Peyer's patch (tissue), 4 donors: ENCODE results near the gene SLC6A3.

Source experiments
- POLR2A ChIP-seq, 2 donors: fragments of 450-650 bp; IDR thresholded peaks; one replicate each; pipeline ENCODE4 v1.5.1; 2017; ENCODE audit warnings: antibody characterized with exemption in 2 of 2, mild to moderate bottlenecking in 2 of 2, moderate library complexity in 2 of 2
- TF ChIP-seq, protein P1 (sequence below), 6 experiments: fragments of 450-650 bp in 4 of 6; fragments of 200-600 bp in 2 of 6; sonication (generic) in 1 of 6; IDR thresholded peaks; one replicate each; pipeline ENCODE4 v1.5.1; 2017 to 2019; ENCODE audit warnings: antibody characterized with exemption in 6 of 6, mild to moderate bottlenecking in 3 of 6, moderate library complexity in 1 of 6

DNA sequence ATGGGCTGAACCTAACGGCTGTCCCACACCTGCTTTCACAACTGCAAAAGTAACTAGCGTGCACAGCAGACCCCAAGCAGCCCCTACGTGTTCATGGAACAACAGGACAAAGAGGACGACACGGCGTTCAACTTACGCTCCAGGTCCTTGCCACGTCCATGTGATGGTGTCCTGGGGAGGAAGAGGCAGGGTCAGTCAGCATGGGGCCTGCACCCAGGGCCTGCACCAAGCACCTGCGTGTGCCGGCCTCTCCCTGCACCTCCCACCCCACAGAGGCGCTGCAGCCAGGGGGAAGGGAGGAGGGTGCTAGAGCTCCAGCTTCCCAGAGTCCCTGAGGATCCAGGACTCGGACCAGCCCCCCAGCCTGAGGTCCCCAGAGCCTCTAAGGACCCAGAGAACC lies 35.6 kb upstream of the SLC6A3 start:
- TF ChIP-seq, protein P1, sequence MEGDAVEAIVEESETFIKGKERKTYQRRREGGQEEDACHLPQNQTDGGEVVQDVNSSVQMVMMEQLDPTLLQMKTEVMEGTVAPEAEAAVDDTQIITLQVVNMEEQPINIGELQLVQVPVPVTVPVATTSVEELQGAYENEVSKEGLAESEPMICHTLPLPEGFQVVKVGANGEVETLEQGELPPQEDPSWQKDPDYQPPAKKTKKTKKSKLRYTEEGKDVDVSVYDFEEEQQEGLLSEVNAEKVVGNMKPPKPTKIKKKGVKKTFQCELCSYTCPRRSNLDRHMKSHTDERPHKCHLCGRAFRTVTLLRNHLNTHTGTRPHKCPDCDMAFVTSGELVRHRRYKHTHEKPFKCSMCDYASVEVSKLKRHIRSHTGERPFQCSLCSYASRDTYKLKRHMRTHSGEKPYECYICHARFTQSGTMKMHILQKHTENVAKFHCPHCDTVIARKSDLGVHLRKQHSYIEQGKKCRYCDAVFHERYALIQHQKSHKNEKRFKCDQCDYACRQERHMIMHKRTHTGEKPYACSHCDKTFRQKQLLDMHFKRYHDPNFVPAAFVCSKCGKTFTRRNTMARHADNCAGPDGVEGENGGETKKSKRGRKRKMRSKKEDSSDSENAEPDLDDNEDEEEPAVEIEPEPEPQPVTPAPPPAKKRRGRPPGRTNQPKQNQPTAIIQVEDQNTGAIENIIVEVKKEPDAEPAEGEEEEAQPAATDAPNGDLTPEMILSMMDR (IDR thresholded peaks at IDR 0.05) = no peak
- TF ChIP-seq POLR2A (IDR thresholded peaks at IDR 0.05) = no peak
